Neural cell (in vitro differentiated cells): ENCODE data around the gene MAMLD1. TPM values are rescaled to one million over a fixed set of nuclear protein-coding genes. Genes with fewer than 3 reads are reported as not detected.

Source experiments
- H2AFZ ChIP-seq: fragments of 200-600, 300-800 bp; sonication (generic), shearing (Covaris generic); 2 replicates; pipeline ENCODE4 v1.6.0; 2014; ENCODE audit warnings: low read depth, mild to moderate bottlenecking, antibody characterized with exemption, low read length, moderate library complexity
- H3F3A ChIP-seq: fragments of 200-600 bp; shearing (Covaris generic); 2 replicates; pipeline ENCODE4 v1.6.1; 2016; ENCODE audit warnings: mild to moderate bottlenecking, moderate library complexity, mixed read lengths, antibody characterized with exemption, low read length; ENCODE audit not compliant: insufficient read depth, poor library complexity, severe bottlenecking
- H3K27ac ChIP-seq: fragments of 200-600, 300-800 bp; sonication (generic), shearing (Covaris generic); 2 replicates; pipeline ENCODE4 v1.5.1; 2014; ENCODE audit warnings: mild to moderate bottlenecking, low read length, moderate library complexity
- H3K27me3 ChIP-seq: fragments of 300-800, 200-600 bp; sonication (generic), shearing (Covaris generic); 2 replicates; pipeline ENCODE4 v1.6.0; 2014; ENCODE audit warnings: mild to moderate bottlenecking, low read depth, low read length, moderate library complexity; ENCODE audit not compliant: insufficient read depth
- H3K36me3 ChIP-seq: fragments of 300-800, 200-600 bp; sonication (generic), shearing (Covaris generic); 2 replicates; pipeline ENCODE4 v1.5.1; 2014; ENCODE audit warnings: mild to moderate bottlenecking, antibody characterized with exemption, low read length, moderate library complexity; ENCODE audit not compliant: insufficient read depth
- H3K4me2 ChIP-seq: fragments of 300-800, 200-600 bp; sonication (generic), shearing (Covaris generic); 2 replicates; pipeline ENCODE4 v1.6.0; 2014; ENCODE audit warnings: mild to moderate bottlenecking, low read length
- H3K4me3 ChIP-seq: fragments of 300-800, 200-600 bp; sonication (generic), shearing (Covaris generic); 2 replicates; pipeline ENCODE4 v1.5.1; 2014; ENCODE audit warnings: mild to moderate bottlenecking, low read length, moderate library complexity
- H3K79me2 ChIP-seq: fragments of 200-600 bp; shearing (Covaris generic); replicated peaks from 2 replicates; pipeline ENCODE4 v1.6.0; 2014; ENCODE audit warnings: mild to moderate bottlenecking, low read length, moderate library complexity; ENCODE audit not compliant: insufficient read depth
- H3K9ac ChIP-seq: fragments of 300-800, 200-600 bp; sonication (generic), shearing (Covaris generic); 2 replicates; pipeline ENCODE4 v1.6.1; 2016; ENCODE audit warnings: mild to moderate bottlenecking, low read length, mixed read lengths
- H3K9me2 ChIP-seq: fragments of 200-600 bp; shearing (Covaris generic); 2 replicates; pipeline ENCODE4 v1.6.1; 2016; ENCODE audit warnings: mild to moderate bottlenecking, low read length, mixed read lengths; ENCODE audit not compliant: insufficient read depth
- H3K9me3 ChIP-seq: fragments of 200-600, 300-800 bp; sonication (generic), shearing (Covaris generic); 2 replicates; pipeline ENCODE4 v1.6.1; 2016; ENCODE audit warnings: mild to moderate bottlenecking, mixed run types, low read length, moderate library complexity, mixed read lengths
- H4K20me1 ChIP-seq: fragments of 200-600 bp; shearing (Covaris generic); 2 replicates; pipeline ENCODE4 v1.6.1; 2016; ENCODE audit warnings: mild to moderate bottlenecking, mixed run types; ENCODE audit not compliant: insufficient read depth
- EP300 ChIP-seq: fragments of 450-650 bp; conservative IDR thresholded peaks from 2 replicates; pipeline ENCODE4 v1.6.1; 2014; ENCODE audit warnings: antibody characterized with exemption, mild to moderate bottlenecking, moderate library complexity; ENCODE audit not compliant: poor library complexity, severe bottlenecking
- EZH2 ChIP-seq: fragments of 200-600, 300-800 bp; shearing (Covaris generic), sonication (generic); IDR thresholded peaks from 2 replicates; pipeline ENCODE4 v1.6.1; 2014; ENCODE audit warnings: antibody characterized with exemption, low read length, borderline replicate concordance, mild to moderate bottlenecking; ENCODE audit not compliant: insufficient read depth, poor library complexity, severe bottlenecking
- MXI1 ChIP-seq: fragments of 450-650 bp; conservative IDR thresholded peaks from 2 replicates; pipeline ENCODE4 v1.6.1; 2014; ENCODE audit warnings: antibody characterized with exemption, mild to moderate bottlenecking; ENCODE audit not compliant: poor library complexity, severe bottlenecking
- POLR2AphosphoS5 ChIP-seq: IDR thresholded peaks from 2 replicates; pipeline ENCODE4 v1.6.1; 2012
- RAD21 ChIP-seq: fragments of 450-650 bp; conservative IDR thresholded peaks from 2 replicates; pipeline ENCODE4 v1.6.1; 2014; ENCODE audit warnings: antibody characterized with exemption, mild to moderate bottlenecking, moderate library complexity
- SMC3 ChIP-seq: fragments of 450-650 bp; conservative IDR thresholded peaks from 2 replicates; pipeline ENCODE4 v1.6.1; 2014; ENCODE audit warnings: antibody characterized with exemption, mild to moderate bottlenecking, moderate library complexity; ENCODE audit not compliant: poor library complexity
- TAF1 ChIP-seq: IDR thresholded peaks from 2 replicates; pipeline ENCODE4 v1.6.1; 2012; ENCODE audit warnings: low read depth
- polyA plus RNA-seq: library from polyadenylated mRNA; depleted of rRNA; stranded (reverse); fragments of >200 nt; gene quantifications from 2 replicates; pipeline ENCODE4 v1.2.3, GENCODE V29; 2014
- TF ChIP-seq, protein P1 (sequence below): IDR thresholded peaks from 2 replicates; pipeline ENCODE4 v1.6.1; 2012; ENCODE audit warnings: borderline replicate concordance
- TF ChIP-seq, protein P2 (sequence below): fragments of 450-650 bp; IDR thresholded peaks from 2 replicates; pipeline ENCODE4 v1.5.1; 2014; ENCODE audit warnings: antibody characterized with exemption, mild to moderate bottlenecking, moderate library complexity; ENCODE audit not compliant: poor library complexity, severe bottlenecking

Gene MAMLD1
- polyA plus RNA-seq, 1 donor from 2014 or later: 1.4 TPM

DNA sequence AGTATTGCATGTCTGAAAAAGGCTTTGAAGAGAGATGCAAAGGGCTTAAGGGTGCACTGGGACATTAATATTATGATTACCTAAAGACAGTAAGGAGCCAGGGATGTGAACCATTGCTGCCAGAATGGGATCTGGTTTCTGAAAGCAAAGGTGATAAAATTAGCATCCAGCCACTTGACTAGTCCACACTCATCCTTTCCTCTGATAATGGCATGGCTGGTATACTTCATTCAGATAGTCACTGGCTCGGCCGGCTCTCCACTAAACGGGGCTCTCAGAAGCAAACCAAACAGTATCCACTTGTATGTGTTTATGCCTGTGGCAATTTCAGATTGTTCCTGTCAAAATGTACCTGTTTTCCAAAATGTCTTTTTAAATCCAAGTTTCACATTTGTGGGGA is 46.4 kb downstream of the MAMLD1 start:
- Histone ChIP-seq H2AFZ (no peak overlapping the region), H4K20me1 (no peaks in the 10 kb centered on the region), H3K36me3 (no peaks in the 10 kb centered on the region), H3K4me2 (no peak overlapping the region), H3K79me2 (no peaks in the 10 kb centered on the region), H3K27me3 (no peaks in the 10 kb centered on the region), H3K9ac (no peak overlapping the region), H3F3A (no peaks in the 10 kb centered on the region), H3K9me3 (no peaks in the 10 kb centered on the region), H3K4me3 (no peak overlapping the region), H3K9me2 (no peaks in the 10 kb centered on the region), H3K27ac (no peak overlapping the region)
- TF ChIP-seq EZH2 (no peak), MXI1 (no peak), POLR2AphosphoS5 (no peak), TAF1 (no peak), RAD21 (no peak), EP300 (no peak)
- TF ChIP-seq, protein P1, sequence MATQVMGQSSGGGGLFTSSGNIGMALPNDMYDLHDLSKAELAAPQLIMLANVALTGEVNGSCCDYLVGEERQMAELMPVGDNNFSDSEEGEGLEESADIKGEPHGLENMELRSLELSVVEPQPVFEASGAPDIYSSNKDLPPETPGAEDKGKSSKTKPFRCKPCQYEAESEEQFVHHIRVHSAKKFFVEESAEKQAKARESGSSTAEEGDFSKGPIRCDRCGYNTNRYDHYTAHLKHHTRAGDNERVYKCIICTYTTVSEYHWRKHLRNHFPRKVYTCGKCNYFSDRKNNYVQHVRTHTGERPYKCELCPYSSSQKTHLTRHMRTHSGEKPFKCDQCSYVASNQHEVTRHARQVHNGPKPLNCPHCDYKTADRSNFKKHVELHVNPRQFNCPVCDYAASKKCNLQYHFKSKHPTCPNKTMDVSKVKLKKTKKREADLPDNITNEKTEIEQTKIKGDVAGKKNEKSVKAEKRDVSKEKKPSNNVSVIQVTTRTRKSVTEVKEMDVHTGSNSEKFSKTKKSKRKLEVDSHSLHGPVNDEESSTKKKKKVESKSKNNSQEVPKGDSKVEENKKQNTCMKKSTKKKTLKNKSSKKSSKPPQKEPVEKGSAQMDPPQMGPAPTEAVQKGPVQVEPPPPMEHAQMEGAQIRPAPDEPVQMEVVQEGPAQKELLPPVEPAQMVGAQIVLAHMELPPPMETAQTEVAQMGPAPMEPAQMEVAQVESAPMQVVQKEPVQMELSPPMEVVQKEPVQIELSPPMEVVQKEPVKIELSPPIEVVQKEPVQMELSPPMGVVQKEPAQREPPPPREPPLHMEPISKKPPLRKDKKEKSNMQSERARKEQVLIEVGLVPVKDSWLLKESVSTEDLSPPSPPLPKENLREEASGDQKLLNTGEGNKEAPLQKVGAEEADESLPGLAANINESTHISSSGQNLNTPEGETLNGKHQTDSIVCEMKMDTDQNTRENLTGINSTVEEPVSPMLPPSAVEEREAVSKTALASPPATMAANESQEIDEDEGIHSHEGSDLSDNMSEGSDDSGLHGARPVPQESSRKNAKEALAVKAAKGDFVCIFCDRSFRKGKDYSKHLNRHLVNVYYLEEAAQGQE: no peak
- TF ChIP-seq, protein P2, sequence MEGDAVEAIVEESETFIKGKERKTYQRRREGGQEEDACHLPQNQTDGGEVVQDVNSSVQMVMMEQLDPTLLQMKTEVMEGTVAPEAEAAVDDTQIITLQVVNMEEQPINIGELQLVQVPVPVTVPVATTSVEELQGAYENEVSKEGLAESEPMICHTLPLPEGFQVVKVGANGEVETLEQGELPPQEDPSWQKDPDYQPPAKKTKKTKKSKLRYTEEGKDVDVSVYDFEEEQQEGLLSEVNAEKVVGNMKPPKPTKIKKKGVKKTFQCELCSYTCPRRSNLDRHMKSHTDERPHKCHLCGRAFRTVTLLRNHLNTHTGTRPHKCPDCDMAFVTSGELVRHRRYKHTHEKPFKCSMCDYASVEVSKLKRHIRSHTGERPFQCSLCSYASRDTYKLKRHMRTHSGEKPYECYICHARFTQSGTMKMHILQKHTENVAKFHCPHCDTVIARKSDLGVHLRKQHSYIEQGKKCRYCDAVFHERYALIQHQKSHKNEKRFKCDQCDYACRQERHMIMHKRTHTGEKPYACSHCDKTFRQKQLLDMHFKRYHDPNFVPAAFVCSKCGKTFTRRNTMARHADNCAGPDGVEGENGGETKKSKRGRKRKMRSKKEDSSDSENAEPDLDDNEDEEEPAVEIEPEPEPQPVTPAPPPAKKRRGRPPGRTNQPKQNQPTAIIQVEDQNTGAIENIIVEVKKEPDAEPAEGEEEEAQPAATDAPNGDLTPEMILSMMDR: no peak

DNA sequence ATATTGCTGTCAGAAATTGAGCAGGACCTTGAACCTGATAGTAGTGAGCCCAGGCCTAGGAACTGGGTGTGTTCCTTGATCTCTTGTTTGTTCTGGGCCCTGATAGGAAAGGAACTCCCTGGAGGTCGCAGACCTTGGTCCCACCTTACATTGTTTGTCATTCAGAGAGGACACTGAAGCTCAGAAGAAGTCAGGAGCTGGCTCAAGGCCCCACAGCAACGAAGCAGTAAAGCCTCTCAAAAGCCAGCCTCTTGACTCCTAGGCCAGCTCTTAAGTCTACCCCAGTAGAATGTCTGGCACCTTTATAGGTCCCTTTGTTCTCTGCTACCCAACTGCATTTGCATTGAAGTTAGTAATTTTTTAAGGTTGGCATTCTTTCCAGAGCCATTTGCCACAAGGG is 46.8 kb downstream of the MAMLD1 start:
- Histone ChIP-seq H3K9ac (no peak overlapping the region), H3F3A (no peaks in the 10 kb centered on the region), H3K9me3 (no peaks in the 10 kb centered on the region), H3K36me3 (no peaks in the 10 kb centered on the region), H3K79me2 (no peaks in the 10 kb centered on the region), H2AFZ (no peak overlapping the region), H4K20me1 (no peaks in the 10 kb centered on the region), H3K4me2 (no peak overlapping the region), H3K4me3 (no peak overlapping the region), H3K27ac (no peak overlapping the region), H3K9me2 (no peaks in the 10 kb centered on the region), H3K27me3 (no peaks in the 10 kb centered on the region)
- TF ChIP-seq MXI1 (no peak), EZH2 (no peak), EP300 (no peak), POLR2AphosphoS5 (no peak), SMC3 (no peak), TAF1 (no peak), RAD21 (no peak)
- TF ChIP-seq, protein P1: no peak
- TF ChIP-seq, protein P2: no peak
